ENCODE data around the gene SAG.

SAG gene

DNA sequence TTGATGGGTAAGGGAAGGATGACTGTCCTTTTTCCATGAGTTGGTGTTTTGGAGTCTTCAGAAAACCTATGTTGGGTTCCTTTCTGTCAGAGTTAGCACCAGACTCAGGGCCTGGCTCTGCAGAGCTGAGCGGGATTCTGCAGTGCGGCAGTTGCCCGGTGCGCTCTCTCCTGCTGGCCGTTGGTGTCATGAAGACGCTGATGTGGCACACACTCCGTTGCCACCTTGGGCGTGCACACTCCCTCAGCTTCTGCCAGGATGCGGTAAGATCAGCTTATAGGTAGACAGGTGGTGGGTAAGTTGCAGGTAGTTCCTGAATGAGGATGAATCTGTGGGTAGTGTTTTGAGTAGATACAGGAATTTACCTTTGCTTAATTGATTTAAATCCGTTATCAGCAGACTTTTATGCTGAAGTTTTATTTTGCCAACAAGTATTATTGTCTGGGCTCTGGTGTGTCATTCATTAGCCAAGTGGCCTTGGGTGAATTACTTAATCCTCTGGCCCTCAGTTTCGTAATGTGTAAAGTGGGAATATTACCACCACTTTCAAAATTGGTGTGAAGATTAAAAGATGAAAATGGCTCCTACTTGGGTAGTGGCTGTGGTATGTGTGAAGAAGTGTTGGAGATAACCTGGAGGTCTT lies 73.5 kb downstream of the SAG start:
- no peak for DNase-seq (ENCODE audit: low spot score)

DNA sequence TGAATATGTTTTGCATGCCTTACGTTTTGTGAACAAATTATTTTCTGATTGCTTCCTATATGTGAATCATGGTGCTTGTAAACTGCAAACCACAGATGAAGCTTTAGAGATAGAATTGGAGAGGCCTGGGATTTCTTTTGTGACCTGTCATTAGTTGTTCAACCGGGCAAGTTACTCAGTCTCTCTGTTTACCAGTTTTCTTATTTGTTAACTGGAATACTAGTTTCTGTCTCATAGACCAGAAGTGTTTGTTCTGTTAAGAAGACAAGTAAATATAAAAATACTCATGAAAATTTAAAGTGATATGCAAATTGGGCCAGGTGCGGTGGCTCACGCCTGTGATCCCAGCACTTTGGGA lies 74.0 kb downstream of the SAG start:
- DNase-seq (ENCODE audit: low spot score), result no peak

DNA sequence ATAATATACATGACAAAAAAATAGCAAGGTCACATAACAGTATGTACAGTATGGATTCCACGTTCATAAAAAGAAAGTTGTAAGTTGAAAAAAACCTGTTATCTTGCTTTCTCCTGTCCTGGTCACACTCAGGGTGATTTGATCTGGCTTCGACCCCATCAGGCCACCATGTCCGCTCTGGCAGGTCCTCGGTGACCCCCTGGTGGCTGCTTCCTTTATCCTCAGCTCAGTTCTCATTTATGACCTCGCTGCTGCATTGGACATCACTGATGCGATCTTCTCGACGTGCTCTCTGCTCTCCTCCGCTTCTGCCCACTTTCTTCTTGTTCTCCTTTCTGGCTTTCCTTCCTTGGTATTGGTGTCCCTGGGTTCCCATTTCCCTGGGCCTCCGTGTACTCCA lies 76.4 kb downstream of the SAG start:
- DNase-seq (ENCODE audit: low spot score), result no peak

DNA sequence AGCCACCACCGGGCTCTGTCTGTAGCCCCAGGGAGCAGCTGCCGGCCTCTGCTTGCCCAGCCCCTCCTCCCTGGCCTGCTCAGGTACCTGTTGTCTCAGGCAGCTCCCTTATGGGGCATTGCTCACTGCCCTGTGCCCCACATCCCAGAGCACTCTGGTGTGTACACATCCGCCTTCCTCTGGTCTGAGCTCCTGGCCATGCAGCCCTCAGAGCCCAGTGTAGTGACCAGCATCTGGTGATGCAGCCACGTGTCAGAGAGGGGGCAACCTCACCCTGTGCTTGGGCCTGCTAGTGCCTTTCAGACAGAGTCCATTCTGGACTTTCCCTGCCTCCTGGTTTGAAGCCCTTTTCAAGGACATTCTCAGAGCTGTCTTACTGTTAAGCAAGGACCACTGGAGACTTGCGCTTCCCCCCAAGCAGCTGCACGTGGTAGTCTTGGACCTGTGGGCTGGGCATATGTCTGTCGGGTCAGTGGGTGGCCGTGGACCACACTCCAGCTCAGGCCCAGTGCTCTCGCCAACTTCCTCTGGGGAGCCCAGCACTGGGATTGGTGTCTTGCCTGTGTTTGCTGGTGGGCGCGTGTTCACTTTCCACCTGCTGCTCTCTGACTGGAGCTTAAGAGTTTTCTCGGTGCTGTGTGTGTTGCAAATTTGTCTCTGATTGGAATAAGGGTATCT lies 77.3 kb downstream of the SAG start:
- DNase-seq (ENCODE audit: low spot score), result no peak

DNA sequence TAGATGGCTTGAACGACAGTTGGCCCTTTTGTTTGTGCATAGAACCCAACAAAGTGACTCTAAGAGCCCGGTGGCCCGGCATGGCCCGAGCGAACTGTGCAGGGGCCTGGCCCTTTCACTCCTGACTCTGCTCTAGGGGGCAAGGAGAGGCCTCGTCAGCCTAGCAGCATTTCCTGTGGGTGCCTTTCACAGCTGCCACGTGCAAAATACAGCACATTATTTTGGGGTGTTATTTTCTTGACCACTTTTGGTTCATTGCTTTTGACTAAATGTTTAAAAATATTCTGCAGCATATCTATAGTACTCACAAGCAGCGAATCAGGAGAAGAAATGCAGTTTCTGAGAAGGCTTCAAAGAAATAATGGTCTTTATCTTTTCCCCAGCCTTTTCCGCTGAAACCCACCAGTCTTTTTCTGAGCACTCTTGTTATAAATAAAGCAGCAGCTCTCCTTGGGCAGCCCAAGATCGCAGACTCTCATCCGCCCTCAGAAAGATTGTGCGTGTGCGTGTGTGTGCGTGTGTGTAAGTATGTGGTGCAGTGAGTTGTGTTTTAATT lies 78.0 kb downstream of the SAG start:
- DNase-seq (ENCODE audit: low spot score), result no peak

DNA sequence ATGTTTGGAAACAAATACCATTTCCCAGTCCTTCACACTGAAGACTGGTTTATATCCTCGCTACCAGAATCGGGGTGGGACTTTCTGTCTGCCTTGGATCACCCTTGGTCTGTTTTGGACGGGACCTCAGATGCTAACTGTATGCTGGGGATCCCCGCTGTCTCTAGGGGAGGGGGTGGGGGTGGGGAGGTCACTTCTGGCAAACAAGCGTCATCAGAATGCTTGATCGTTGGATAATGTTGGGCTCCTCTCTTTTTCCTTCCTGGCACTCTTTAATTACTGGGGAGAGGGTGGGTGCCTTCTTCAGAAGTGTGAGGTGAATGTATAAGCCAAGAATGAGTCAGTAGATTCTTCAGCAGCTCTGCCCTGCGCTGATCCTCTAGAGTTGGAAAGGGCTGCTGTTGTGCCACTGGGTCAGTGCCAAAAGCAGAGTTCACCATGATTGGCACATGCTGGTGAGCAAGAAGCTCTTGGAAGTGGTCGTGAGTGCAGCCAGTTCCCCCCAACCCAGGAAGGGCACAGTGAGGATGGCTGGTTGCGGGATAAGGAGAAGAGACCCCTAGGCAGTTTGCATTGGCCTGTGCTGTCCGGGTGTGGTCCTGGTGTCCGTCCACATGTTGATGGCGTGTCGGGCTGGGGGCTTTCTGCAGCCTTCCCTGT lies 78.9 kb downstream of the SAG start:
- peak; percentile 17 for DNase-seq (ENCODE audit: low spot score)

DNA sequence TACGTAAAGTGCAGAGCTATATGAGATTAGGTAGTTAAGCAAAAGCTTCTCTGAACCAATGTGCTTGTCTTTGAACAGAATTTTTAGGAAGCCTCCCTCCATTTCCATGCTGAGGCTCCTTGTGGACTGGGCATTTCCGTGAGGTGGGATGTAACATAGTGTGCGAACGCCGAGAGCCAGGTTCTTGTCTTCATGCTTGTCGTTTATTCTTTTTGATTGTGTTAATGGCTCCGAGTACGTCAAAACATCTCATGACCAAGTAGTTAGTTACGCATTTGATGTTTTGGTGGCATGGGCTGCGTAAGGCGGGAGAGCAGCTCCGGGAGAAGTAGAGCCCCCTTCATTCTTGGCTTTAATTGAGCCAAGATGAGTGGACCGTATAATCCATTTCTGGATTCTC lies 79.6 kb downstream of the SAG start:
- no peak for DNase-seq (ENCODE audit: low spot score)

DNA sequence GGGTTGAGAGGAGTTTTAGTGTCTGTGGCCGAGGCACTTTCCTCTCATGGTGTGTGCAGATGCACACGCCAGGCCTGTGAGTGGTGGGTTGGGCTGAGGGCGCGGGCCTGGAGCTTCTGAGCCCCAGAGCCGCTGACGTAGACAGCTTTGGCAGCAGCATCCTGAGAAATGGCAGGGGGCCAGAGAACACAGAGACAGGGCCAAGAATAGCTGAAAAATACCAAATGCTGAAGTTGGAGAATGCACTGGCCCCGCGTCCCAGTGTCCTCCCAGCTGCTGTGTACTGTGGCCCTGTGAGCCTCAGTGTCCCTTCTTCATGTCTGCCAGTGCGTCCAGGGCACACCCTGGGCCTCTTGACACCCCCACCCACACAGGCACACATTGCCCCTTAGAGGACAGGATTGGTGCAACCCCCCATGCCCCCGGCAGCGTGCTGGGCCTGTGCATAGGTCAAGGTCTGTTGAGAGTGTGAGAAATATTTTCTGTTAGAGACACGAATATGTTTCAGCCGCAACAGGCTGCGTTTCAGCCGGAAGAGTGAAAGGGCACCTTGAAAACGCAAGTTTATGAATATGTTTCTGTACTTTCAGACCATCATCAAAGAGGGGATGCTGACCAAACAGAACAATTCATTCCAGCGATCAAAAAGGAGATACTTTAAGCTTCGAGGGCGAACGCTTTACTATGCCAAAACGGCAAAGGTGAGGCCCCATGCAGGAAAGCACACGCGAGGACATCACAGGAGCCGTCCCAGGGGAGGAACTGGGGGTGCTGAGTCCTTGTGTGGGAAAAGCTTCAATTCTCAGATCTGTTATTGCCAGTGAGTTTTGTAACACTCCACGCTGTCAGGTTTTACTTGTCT lies 80.3 kb downstream of the SAG start:
- DNase-seq (ENCODE audit: low spot score), result peak; percentile 89

DNA sequence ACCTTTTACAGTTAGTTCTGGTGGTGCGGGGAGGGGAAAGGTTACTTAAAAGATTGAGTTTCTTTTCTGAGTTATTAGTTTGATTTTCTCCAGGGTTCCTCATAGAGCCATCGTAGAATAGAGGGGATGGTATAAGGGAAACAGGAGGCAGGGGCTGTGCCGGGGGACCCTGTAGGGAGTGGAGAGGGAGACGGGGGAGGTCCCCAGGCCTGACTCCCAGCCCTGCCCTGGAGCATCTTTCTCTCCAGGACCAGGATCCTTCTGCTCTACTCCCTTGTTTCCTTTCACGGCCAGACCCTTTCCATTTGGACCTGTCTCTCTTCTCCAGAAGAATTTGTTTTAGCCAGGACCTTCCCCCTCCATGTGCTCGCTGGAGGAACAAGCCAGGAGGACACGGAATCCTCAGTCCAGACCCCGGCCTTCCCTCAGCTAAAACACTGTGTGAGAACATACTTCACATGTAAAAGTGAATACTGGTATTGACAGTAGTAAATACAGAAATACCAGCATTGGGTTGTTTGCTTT lies 82.0 kb downstream of the SAG start:
- DNase-seq (ENCODE audit: low spot score), result no peak

DNA sequence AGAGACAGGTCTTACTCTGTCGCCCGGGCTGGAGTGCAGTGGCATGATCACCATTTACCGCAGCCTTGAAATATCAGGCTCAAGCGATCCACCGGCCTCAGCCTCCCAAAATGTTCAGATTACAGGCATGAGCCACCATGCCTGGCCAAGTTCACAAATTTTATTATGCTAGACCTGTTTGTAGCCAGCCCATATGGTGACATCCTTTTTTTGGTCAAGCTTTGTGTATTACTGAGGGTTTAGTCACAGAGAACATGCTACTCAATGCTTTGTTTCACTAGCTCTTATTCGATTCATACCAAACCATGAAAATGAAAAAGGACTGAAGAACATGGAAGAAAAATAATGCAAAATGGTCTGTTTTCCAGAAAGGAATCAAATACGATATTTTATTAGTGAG lies 88.1 kb downstream of the SAG start:
- DNase-seq (ENCODE audit: low spot score), result no peak
